ENCODE data around the gene FOXP1.
A peak's percentile ranks its signal among the peaks of the same experiment; 100 is the strongest.

FOXP1 gene

DNA sequence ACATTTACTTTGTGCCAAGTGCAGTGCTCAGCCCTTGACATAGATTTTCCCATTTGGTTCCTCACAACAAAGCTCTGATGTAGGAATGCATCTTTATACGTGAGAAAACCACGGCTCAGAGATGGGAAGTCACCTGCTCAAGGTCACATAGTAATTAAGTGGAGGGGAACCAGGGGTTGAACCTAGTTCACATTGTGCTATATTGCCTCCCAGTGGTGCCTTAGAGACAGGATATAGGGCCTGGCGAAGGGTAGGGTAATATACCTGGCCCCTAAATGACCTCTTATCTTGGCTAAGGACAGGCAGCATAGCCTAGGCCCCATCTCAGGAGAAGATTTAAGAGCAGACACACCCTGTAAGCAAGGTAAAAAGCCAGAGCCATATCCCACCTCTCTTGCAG, 71.5 kb downstream of the FOXP1 start:
- DNase-seq (ENCODE audit: insufficient read length, low spot score) = peak; percentile 31
- peak; percentile 70 for FAIRE-seq

DNA sequence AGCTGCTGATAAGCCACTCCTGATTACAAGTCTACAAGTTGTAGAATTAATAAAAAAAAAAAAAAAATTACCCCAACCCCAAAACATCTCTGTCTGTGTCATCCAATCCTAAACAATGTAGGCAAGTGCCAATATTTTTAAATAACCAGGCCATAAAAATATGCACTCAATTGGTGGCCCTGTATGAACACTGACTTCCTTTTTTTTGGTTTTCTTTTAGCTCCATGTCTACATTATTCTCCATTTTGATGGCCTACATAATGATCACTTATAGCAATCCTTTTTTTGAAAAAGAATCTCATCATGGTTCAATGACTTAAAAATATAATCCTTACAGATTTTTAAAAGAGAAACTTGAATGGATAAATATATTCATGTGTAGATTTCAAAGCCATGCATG, 72.1 kb downstream of the FOXP1 start:
- FAIRE-seq (no peak), DNase-seq (ENCODE audit: insufficient read length, low spot score) (no peak)

DNA sequence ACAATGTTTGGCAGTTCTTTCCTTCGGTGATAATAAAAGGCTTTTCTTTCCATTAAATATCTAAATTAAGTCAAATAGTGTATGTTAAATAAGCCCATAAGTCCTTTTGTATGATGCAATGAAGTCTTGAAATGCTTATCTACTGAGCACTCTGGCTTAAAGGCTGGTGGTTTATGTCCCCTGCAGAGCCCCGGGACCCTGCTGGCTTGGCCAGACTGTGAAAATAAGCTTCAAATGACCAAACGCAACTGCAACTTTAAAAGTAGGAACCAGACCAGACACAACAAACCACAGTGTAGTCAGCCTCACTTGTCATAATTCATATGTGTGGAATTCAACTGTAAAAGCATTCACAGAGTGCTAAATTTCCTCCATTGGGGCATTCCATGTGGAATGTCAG, 72.5 kb downstream of the FOXP1 start:
- no peak for FAIRE-seq
- no peak for DNase-seq (ENCODE audit: insufficient read length, low spot score)

DNA sequence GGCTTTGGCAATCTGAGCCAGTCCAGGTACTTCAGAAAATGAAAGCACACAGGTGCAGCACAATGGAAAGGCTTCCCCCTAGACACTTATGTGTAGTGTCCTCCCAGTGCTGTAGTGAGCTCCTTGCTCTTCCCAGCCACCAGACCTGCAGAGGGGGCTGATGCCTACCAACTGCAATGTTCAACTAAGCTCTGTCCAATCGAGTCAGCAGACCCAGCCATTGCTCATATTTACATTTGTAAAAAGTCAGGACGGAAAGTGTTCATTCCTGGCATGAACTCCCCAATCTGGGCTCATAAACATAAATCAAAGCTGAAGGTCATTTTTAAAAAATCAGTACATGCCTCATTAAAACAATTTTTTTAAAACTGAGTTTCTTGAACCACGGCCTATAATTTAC, 73.0 kb downstream of the FOXP1 start:
- DNase-seq (ENCODE audit: insufficient read length, low spot score) (no peak), FAIRE-seq (no peak)

DNA sequence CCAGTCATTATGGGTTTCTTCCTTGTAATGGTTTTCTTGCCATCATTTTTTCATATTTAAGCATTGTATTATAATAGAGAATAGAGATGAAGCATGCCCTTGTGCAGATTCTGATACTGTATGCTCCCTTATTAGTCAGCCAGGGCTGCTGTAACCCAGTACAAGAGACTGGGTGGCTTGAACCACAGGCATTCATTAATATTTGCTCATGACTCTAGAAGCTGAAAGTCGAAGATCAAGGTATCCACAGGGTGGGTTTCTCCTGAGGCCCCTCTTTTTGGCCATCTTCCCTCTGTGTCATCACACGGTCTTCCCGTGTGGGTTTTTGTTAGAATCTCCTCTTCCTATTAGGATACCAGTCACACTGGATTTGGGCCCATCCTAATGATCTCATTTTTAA, 74.5 kb downstream of the FOXP1 start:
- no peak for FAIRE-seq
- no peak for DNase-seq (ENCODE audit: insufficient read length, low spot score)

DNA sequence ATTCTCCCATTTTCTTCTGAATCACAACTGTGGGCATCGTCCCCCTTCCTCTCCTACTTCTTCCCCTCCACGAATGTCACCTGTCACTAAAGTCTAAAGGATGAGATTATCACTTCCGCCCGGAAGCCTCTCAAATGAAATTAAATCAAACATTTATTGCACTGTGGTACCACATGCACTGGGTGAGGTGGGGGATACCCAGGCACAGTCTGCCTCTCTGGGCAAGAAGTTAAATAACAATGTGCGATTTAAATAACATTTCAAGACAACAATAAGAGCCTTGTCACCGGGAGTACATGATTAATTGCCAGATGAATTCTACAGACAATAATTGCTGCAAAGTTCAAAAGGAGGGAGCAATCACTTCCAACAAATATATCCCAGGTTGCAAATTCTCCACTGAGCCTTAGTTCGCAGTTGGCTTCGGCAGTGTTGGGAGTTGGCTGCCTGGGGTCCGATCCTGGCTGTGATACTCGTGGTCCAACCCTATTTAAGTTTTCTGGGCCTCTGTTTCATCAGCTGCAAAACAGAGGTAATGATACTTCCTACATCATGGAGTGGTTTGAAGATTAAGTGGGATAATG, 77.7 kb downstream of the FOXP1 start:
- DNase-seq (ENCODE audit: insufficient read length, low spot score) (no peak), FAIRE-seq (no peak)

DNA sequence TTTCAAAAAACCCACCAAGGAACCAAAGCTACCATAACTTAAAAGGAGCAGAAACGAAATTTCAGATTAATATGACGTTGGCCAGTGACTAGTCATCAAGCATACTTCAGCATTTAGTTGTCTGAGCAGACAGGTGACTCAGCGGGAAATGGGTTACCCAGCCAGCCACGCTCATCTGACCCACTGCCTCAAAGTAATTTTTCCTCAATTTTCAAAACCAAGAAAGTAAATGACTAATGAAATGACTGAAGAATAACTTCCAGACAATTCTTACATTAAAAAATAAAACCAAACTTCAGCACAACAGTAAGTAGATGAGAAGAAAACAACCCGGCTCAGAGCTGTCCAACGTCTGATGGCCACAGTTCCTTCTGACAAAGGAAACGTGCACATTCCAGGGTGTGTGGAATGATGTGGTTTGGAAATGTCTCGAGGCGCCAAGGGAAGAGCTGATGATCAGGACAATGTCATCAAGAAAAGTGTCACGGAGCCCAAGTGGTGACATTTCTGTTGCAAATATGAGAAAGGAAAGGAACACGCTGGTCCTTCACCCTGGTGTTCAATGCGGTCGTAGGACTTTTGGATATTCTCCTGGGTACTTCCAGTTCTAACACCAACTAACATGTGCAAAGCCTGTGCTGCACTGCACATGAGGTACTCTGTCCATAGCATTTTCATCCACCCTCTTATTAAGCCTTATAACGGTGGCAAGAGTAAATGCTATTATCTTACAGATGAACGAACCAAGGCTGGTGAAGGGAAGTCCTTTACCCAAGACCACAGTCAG, 79.1 kb downstream of the FOXP1 start:
- no peak for FAIRE-seq
- no peak for DNase-seq (ENCODE audit: insufficient read length, low spot score)

DNA sequence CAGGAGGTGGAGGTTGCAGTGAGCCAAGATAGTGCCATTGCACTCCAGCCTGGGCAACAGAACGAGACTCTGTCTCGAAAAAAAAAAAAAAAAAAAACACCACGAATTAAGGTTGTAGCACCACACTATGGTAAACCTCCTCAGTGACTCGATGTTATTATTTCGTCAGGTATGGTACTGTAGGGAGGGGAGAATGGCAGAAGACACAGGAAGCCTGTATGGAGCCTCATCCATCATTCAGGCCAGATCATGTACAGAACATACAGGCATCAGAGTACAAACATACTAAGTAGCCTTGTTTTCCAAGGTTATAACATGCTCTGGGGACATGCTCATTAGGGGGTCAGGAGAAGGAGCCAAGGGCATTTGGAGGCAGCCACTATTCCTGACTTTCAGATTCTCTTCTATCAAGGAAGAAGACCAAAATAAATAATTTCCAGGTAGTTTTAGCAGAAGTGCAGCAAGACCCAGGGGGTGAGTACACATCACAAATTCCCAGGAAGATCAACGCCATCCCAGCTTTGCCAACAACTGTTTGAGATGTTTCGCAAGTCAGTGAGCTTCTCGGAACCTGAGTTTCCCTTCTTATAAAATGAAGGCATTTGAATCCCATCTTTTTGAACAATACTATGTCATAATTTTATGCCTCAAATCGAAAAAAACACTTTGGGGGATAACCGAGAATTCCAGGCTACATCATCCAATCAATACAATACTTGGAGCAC, 79.8 kb downstream of the FOXP1 start:
- FAIRE-seq = no peak
- DNase-seq (ENCODE audit: insufficient read length, low spot score) = no peak

DNA sequence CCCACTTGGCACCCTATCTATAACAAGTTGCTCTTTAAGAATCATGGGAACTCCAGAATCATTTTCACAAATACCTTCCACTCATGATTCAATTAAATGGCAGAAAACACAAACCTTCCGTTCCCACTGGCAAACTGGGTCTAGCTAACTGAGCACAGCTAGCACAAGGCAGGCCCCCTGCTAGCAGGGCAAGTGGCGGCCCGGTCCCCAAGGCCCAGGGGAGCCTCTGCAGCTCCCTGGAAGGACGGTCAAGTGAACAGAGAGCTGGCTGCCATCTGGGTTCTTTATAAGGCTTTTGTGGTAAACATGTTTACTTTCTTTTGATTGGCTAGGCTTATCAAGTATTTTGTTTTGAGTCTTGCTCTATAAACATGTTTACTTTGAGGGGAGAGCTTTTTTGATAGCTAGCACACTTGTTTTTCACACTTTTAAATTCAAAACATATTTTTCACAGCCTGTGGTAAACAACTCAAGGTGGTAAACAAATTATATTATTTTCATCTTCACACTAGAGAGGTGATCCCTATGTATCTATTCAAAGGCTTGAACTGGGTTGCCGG, 81.4 kb downstream of the FOXP1 start:
- DNase-seq (ENCODE audit: insufficient read length, low spot score) (no peak), FAIRE-seq (no peak)

DNA sequence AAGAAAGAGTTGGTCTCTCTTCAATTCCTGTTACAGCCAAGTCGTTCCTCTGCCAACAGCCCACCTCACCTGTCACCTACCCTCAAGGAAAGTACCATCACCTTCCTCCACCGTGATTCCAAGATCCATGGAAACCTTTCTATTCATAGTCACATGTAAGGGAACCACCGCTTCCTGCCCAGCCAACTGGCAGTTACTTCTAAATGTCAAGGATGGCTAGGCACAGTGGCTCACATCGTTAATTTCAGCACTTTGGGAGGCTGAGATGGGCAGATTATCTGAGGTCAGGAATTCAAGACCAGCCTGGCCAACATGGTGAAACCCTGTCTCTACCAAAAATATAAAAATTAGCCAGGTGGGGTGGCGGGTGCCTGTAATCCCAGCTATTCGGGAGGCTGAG, 82.8 kb downstream of the FOXP1 start:
- no peak for DNase-seq (ENCODE audit: insufficient read length, low spot score)
- no peak for FAIRE-seq

DNA sequence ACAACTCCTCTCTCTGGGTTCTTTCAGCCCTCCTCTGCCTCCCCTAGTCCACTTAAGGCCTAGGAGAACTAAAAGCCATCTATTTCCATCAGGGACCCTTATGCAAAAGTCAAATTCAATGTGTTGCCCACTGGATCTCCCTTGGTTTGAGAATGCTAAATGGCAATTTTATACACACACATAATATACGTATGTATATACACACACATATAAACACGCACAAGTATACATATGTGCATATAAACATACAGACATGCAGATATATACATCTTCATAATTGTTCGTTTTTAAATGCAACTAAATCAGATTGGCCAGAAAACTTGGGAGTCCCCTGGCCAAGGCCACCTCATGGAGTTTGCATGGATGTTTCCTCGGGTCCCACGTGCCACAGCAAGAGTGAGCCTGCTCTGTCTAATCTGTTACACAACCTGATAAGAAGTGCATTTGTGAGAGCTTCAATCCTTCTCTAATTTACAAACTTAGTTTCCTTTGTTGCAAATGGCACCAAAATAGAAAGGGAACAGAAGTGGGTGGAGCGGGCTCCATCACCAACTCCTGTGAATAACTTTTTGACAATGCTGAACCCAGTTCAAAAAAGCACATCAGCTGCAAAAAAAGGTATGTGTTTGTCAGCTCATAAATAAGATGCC, 84.2 kb downstream of the FOXP1 start:
- no peak for DNase-seq (ENCODE audit: insufficient read length, low spot score)
- no peak for FAIRE-seq

DNA sequence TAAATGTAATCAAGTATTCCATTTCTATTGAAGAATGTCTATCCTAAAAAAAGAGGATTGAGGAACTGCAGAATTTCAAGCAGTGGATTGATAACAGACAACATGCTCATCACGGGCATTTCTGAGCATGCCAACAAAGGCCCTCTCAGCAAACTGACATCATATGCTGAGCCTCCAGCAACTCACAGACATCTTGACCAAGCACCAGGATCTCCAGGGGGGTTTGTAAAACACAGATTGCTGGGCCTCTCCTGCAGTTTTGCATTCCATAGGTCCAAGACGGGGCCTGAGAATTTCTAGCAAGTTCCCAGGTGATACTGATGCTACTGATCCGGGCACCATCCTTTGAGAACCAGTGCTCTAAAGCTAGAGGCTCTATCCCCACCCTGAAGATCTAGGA, 85.0 kb downstream of the FOXP1 start:
- DNase-seq (ENCODE audit: insufficient read length, low spot score) (no peak), FAIRE-seq (no peak)

DNA sequence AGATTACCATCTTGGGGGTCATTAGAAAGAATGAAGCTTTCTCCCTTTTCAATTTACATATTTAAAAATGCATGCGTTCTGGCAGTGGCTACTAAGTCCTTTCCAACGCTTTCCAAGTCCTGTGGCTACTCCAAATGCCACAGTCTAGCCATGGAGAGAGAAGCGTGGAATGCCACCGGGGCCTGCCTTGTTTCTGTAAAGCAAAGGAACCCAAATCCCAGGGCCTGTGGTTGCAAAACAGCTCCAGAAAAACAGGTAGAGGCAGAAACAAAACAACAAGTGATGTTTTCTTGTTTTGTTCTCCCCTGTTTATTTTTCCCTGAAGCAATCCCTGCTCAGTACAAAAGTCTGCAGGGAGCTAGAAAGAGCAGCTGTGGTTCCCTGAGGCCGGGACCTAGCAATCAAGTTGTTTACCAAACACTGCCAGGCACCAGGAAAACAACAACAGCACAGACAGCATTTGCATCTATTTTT, 85.5 kb downstream of the FOXP1 start:
- FAIRE-seq (no peak), DNase-seq (ENCODE audit: insufficient read length, low spot score) (no peak)

DNA sequence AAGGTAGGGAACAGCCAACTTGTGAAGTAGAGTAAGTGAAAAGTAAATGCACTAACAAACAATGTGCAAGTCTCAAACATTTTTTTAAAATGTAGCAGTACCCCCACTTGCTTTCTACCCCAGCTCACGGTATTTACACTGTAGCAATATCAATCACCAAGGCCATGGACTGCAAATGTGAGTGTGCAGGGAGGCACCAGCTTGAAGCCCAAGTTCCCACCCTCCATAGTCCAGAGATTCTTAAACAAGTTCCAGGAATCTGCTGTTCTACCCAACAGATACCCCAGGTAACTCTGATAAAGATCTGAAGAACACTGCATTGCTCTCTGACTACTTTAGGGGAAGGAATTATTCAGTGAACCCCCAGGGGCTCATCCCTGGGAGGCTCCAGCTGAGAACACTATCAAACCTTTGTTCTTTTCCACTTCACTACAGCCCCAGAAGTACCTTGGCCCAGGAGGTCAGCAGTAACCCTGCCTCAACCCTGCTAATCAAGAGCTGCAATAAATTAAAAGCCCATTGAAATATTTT, 86.1 kb downstream of the FOXP1 start:
- no peak for DNase-seq (ENCODE audit: insufficient read length, low spot score)
- no peak for FAIRE-seq

DNA sequence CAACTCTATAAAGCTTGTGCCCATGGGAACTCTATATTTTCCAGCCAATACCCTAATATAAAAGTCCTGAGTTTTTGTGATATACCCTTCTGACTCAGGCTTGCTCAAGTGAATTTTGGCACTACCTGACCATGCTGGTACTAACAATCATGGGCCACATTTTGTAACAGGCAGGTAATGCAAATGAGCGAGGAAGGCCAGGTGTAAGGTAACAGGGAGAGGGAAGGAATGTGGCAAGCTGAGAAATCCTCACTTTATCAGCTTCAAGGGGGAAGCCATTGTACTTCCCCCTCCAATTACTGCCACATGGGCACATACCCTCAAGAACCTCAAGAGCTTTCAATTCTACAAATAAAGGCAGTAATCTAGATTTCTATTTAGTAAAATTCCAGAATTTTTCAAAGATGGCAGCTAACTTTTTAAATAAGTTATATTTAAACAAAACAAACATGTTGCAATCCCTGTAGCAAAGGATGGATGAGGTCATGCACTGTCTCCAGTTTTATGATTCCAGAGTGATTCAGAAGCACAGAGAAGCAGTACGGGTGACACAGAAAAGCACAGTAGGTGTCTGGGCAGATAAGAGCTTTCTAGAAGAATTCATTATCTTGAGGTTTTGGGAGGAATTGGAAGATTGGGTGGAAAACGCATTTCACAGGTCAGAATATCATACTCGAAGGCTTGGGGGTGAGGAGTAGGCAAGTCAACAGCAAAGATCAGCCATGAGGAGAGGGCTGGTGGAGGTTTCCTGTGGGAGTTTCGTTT, 87.6 kb downstream of the FOXP1 start:
- DNase-seq (ENCODE audit: insufficient read length, low spot score) = peak; percentile 16
- peak; percentile 60 for FAIRE-seq

DNA sequence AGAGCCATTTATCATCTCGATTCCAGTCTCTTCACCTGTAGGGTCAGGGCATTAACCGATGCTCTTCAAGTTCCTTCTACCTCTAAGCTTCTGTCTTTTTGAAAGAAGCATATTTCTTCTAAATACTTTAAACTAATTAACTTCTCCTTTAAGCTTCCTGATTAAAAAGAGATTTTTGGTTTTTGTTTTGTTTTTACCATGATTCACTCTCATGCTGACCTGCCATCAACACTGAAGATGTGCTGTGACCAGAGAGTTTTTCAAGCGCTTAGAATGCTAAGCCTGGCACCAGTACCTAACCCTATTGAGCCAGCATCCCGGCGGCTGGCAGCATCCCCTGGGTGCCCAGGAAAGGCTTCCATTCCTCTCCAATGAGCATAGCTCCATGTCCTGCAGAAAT, 89.3 kb downstream of the FOXP1 start:
- FAIRE-seq = no peak
- no peak for DNase-seq (ENCODE audit: insufficient read length, low spot score)

DNA sequence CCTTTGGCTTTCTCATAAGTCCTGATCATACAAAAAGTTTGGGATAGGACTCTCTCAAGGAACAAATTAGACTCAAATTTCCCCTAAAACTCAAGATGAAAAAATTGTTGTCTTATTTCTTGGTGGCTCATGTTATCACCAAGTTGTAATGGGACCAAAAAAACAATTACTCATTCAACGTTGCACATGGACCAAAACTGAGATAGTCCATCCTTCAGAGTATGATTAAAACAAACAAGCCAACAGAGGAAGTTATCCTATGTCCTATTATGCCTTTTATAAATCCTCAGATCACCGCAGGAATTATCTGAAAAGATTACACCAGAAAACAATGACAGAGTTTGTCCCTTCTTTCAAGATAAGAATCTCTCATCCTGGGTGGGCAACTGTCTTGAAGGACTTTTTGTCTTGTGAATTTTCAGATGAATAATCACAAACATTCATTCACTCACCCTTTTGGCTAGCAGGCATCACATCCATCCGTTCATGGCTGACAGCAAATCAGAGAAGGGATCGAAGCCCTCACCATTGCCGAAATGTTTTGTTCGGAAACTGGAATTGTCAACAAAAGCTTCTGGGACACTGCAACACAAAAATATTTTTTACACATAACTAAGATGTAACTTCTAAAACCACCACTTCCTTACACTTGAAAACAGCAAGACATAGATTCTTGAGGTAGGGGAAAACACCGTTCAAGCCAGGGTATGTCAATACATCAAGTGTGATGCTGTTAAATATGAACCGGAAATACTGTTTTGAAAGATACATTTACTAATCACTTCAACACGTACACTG, 90.4 kb downstream of the FOXP1 start:
- no peak for DNase-seq (ENCODE audit: insufficient read length, low spot score)
- FAIRE-seq = no peak

DNA sequence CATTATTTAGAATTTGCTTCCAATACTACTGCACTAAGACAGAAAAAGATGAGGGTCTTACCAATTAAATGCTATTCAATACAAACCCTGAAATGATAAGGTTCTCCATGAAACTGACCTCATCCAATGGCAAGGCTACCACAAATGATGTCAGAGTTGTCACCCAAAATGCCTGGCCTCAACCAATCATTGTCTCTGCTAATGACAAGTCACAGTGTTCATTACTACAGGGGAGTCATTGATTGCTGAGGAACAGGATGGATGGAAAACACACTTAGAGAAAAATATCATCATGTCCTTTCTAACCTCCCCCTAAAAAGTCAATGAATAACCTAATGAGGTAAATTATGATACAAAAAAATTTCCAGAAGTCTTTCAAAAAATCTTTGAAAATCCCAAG, 91.0 kb downstream of the FOXP1 start:
- no peak for DNase-seq (ENCODE audit: insufficient read length, low spot score)
- no peak for FAIRE-seq

DNA sequence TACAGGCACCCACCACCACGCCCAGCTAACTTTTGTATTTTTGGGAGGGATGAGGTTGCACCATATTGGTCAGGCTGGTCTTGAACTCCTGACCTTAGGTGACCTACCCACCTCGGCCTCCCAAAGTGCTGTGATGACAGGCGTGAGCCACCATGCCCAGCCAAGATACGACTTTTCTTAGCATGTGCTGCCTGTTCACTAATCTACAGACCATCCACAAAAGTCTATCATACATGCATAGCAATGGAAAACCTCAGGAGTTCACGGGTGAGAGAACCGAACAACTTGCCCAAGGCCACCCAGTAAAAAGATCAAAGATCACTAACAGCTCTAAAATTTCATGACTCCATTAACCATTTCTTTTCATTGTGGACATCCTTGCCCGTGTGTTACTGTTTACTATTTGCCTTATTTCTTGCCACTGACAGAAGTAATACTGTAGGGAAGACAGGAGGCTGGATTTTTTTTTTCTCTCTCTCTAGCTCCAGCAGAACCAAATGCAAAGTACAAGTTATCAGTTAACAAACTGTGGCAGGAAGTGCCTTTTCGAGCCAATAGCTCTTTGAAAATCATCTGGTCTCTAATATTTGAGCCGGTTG, 92.3 kb downstream of the FOXP1 start:
- no peak for FAIRE-seq

More for the DNA sequence above, 92.3 kb downstream of the FOXP1 start:
- DNase-seq (ENCODE audit: insufficient read length, low spot score) = no peak

All from GM19239 (cell line).